ENCODE measurements around the gene CCR3. TPM values are rescaled to one million over a fixed set of nuclear protein-coding genes. Genes with fewer than 3 reads are reported as not detected.

Gene CCR3
- polyA plus RNA-seq, 1 donor from 2014 or later = 0.15 TPM

DNA sequence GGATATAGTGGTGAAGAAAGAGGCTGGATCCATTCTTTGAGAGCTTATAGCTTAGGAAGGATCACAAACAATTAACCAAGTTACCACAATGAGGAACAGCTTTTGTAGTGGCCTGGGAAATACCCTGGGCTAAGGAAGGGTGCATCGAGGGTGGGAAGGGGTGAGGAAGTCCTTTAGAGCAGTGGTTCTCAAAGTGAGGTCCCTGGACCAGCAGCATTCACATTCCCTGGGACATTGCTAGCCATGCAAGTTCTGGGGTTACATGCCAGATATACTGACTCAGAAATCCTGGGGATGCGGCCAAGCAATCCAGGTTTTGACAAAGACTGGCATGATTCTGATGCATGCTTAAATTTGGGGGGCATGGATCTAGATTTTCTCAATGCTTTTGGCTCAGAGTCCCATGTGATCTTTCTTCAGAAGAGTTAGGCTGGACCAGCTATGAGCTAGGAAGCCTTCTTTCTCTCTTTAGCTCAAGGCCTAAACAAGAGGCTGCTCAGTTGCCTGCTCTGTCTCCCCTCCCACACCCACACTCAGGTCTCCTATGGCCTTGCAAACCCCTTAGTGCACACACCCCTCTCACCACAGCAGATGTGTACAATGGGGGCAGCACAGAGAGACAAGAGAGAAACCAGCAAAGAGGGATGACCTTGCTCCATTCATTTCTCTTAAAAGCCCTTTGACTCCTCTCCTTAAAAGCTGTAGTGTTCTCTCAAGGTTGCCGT is 32.4 kb upstream of the CCR3 start:
- H3K27ac Mint-ChIP-seq = no peak overlapping the region
- no peaks in the 10 kb centered on the region for H3K27me3 Mint-ChIP-seq
- no peaks in the 10 kb centered on the region for H3K36me3 Mint-ChIP-seq
- H3K9me3 Mint-ChIP-seq = no peaks in the 10 kb centered on the region
- H3K4me3 Mint-ChIP-seq = peak overlapping the region in 1 of 4 donors; percentile 77
- H3K4me1 Mint-ChIP-seq = peaks cover 28 to 39% (median 30%) of the 10 kb centered on the region in 3 donors

DNA sequence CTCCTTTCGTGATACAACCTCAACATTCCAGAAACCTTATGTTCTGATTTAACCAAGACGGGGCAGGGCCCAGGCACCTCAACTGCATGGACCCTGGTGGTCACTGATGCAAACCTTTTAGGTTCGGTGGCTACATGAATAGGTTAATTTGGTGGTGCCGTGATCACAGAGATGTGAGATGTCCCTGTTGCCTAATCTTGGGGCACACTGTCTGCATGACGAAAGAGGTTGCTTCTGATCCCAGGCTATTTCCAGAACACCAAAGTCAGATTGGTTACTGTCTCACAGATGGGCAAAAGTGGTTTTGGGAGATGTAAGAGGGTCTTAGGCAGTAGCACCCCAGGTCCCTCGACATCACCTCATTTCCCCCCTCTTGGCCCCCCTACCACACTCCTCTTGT is 30.2 kb upstream of the CCR3 start:
- no peaks in the 10 kb centered on the region for H3K27me3 Mint-ChIP-seq
- no peaks in the 10 kb centered on the region for H3K9me3 Mint-ChIP-seq
- peaks cover 19 to 25% (median 21%) of the 10 kb centered on the region in 3 donors for H3K4me1 Mint-ChIP-seq
- no peak overlapping the region for H3K4me3 Mint-ChIP-seq
- H3K36me3 Mint-ChIP-seq = no peaks in the 10 kb centered on the region
- H3K27ac Mint-ChIP-seq = no peak overlapping the region

DNA sequence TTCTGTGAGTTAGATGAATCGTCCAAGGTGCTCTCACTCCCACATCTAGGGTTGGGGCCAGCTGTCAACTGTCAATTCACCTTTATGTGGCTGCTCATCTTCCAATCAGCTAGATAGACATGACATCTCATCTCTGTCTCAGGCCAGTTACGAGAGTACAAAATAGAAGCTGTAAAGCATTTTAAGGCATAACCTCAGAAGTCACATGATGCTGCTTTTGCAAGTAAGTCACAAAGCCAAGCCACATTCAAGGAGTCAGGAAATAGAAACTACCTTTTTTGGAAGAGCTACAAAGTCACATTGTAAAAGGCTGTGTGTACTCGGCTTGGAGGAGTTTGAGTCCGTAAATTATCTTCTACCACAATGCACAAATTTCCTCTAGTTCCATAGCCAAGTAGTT is 29.1 kb upstream of the CCR3 start:
- Mint-ChIP-seq H3K4me1 (peaks cover 10 to 19% (median 11%) of the 10 kb centered on the region in 3 donors), H3K36me3 (no peaks in the 10 kb centered on the region), H3K27ac (no peak overlapping the region), H3K27me3 (no peaks in the 10 kb centered on the region), H3K4me3 (no peak overlapping the region), H3K9me3 (no peaks in the 10 kb centered on the region)

DNA sequence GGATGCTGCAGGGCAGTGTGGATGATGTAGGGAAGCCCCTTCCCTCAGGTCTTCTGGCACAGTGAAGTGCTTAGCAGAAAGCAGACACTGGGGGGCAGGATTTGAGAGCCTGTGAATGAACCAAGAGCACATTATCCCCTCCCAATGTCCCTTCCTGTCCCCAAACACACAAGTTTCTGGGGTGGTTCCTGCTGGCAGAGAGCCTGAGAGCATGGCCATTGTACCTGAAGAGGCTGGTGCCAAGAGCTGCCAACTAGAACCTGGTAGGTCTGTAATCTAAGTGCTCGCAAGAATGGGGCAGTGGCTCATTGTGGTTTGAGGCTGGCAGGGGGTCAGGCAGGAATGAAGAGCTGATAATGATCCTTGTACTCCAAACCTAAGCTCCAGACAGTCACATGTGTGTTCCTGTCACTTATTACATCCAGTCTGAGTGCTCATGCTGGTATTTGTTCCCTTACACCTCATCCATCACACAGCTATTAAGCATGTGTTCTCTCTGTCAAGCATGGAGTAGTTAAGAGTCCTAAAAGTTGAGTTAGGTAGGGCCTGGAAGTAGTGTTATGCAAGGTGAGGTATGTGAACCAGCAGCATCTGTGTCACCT is 27.4 kb upstream of the CCR3 start:
- Mint-ChIP-seq H3K27me3 (no peaks in the 10 kb centered on the region), H3K4me3 (no peak overlapping the region), H3K4me1 (peaks cover 0 to 4% (median 2%) of the 10 kb centered on the region in 3 donors)

DNA sequence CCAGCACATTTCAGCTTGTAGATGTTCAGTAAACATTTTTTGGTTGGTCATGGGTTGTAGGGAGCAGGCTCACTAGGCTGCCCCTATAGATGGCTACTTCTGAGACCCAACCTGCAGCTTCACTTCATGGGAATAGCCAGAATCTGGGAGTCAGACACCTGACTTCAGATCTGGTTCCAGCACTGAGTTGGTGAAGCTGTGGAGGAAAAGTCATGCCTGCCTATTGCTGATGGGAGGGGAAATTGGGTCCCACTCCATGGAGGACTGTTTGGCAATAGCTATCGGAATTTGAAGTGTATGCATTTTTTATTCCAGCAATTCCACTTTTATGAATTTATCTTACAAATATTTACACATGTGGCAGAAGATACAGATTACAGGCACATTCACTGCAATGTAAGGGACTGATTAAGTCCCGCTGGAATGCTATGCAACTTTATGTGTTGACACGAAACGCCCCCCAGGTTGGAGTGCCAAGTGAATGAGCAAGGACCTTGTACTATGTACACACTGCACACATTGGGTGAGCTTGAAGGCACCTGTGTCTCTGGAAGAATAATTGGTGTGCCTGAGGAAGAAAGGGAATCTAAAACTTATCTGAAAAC is 26.3 kb upstream of the CCR3 start:
- peaks cover under 1 to 8% (median 1%) of the 10 kb centered on the region in 3 donors for H3K4me1 Mint-ChIP-seq
- H3K36me3 Mint-ChIP-seq = no peaks in the 10 kb centered on the region
- H3K4me3 Mint-ChIP-seq = no peak overlapping the region
- no peak overlapping the region for H3K27ac Mint-ChIP-seq
- no peaks in the 10 kb centered on the region for H3K27me3 Mint-ChIP-seq
- peaks cover 0 to 3% (median 0%) of the 10 kb centered on the region in 3 donors for H3K9me3 Mint-ChIP-seq

More for the DNA sequence above, 27.4 kb upstream of the CCR3 start:
- Mint-ChIP-seq H3K9me3 (peaks cover 0 to under 1% (median 0%) of the 10 kb centered on the region in 3 donors), H3K36me3 (no peaks in the 10 kb centered on the region), H3K27ac (no peak overlapping the region)

DNA sequence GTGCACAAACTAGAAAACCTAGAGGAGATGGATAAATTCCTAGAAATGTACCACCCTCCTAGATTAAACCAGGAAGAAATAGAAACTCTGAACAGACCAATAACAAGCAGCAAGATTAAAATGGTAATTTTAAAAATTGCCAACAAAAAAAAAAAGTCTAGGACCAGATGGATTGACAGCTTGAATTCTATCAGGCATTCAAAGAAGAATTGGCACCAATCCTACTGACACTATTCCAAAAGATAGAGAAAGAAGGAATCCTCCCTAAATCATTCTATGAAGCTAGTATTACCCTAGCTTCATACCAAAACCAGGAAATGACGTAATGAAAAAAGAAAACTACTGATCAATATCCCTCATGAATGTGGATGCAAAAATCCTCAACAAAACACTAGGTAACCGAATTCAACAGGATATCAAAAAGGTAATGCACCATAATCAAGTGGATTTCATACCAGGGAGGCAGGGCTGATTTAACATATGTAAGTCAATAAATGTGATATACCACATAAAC is 24.0 kb upstream of the CCR3 start:
- peaks cover 0 to 3% (median 0%) of the 10 kb centered on the region in 3 donors for H3K9me3 Mint-ChIP-seq

DNA sequence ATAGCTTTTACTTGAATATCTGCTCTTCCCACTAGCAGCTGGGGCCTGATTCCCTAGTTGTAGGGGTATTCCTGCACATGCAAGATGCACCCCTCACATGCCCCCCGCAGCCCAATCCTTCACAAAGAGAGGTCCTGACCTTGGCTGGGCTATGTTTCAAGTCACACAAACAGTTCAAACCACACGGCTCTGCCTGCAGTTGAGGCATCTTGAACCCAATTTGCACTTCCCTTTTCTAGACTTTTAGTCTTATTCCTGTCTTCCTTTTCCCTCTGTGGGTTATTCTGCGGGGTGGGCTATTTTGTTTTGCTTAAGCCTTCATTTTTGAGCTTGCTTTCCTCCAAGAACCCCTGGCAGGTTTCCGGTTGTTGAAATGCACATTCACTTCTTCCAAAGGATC is 20.9 kb upstream of the CCR3 start:
- Mint-ChIP-seq H3K4me1 (peaks cover 30 to 41% (median 32%) of the 10 kb centered on the region in 3 donors), H3K27ac (peak overlapping the region in 2 of 3 donors; percentile 31 to 54), H3K9me3 (peaks cover 0 to 3% (median under 1%) of the 10 kb centered on the region in 3 donors), H3K4me3 (peak overlapping the region in 2 of 4 donors; percentile 59 to 82), H3K27me3 (no peaks in the 10 kb centered on the region), H3K36me3 (no peaks in the 10 kb centered on the region)

More for the DNA sequence above, 24.0 kb upstream of the CCR3 start:
- no peaks in the 10 kb centered on the region for H3K27me3 Mint-ChIP-seq
- no peak overlapping the region for H3K4me3 Mint-ChIP-seq
- H3K36me3 Mint-ChIP-seq = no peaks in the 10 kb centered on the region
- no peak overlapping the region for H3K27ac Mint-ChIP-seq
- peaks cover 21 to 31% (median 23%) of the 10 kb centered on the region in 3 donors for H3K4me1 Mint-ChIP-seq

DNA sequence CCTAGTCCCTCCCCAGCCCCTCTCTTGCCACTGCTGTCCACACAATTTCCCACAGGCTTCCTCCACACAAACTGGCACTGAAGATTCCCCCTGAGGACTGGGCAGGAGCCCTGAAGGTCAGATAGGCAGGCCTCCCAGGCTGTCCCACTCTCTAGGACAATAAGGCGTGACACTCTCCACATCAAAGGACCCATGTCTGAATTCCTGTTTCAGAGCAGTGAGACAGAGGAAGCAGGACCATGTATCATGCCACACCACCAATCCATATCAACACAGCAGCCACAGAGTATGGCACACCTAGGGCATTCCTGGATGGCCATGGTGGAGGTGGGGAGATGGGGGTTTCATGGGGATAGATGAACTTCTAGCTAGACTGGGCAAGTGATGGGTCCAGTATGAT is 20.3 kb upstream of the CCR3 start:
- H3K27me3 Mint-ChIP-seq = no peaks in the 10 kb centered on the region
- peaks cover 30 to 42% (median 32%) of the 10 kb centered on the region in 3 donors for H3K4me1 Mint-ChIP-seq
- H3K9me3 Mint-ChIP-seq = peaks cover 0 to 4% (median 3%) of the 10 kb centered on the region in 3 donors
- peak overlapping the region in 2 of 4 donors; percentile 56 to 82 for H3K4me3 Mint-ChIP-seq
- H3K36me3 Mint-ChIP-seq = no peaks in the 10 kb centered on the region
- H3K27ac Mint-ChIP-seq = peak overlapping the region; percentile 1 to 54 (median 7)

DNA sequence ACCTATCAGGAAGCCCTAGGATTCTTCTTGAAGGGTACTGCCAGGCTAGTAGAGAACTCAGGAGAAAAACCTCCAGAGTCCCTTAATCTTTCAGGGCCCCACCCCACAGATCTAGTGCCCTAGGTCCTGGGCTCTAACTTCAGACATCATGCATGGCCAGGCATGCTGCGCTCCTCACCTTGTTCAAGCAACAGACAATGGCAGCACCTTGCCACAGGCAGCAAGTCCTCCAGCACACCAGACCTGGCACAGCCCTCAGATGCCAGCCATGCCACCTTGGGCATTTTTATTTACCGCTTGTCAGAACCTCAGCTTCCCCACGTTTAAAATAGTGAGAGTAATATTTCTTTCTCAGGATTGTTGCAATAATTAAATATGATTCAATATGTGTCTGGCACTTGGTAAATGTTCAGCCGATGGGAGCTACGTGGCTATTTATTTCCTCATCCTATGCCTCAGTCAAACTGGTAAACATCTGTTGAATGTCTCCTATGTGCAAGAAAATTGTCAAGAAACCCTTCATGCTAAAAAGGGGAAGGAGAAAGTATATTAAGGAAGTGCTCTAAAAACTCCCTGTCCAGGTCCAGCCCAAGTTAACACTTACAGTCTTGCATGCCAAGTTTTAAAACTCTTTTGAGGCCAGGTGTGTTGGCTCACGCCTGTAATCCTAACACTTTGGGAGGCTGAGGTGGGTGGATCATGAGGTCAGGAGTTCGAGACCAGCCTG is 19.7 kb upstream of the CCR3 start:
- peak overlapping the region; percentile 1 to 65 (median 7) for H3K27ac Mint-ChIP-seq
- H3K4me3 Mint-ChIP-seq = peak overlapping the region in 3 of 4 donors; percentile 27 to 79 (median 56)
- no peaks in the 10 kb centered on the region for H3K27me3 Mint-ChIP-seq
- no peaks in the 10 kb centered on the region for H3K36me3 Mint-ChIP-seq
- H3K9me3 Mint-ChIP-seq = peaks cover 0 to 4% (median 3%) of the 10 kb centered on the region in 3 donors
- H3K4me1 Mint-ChIP-seq = peaks cover 32 to 42% (median 32%) of the 10 kb centered on the region in 3 donors

DNA sequence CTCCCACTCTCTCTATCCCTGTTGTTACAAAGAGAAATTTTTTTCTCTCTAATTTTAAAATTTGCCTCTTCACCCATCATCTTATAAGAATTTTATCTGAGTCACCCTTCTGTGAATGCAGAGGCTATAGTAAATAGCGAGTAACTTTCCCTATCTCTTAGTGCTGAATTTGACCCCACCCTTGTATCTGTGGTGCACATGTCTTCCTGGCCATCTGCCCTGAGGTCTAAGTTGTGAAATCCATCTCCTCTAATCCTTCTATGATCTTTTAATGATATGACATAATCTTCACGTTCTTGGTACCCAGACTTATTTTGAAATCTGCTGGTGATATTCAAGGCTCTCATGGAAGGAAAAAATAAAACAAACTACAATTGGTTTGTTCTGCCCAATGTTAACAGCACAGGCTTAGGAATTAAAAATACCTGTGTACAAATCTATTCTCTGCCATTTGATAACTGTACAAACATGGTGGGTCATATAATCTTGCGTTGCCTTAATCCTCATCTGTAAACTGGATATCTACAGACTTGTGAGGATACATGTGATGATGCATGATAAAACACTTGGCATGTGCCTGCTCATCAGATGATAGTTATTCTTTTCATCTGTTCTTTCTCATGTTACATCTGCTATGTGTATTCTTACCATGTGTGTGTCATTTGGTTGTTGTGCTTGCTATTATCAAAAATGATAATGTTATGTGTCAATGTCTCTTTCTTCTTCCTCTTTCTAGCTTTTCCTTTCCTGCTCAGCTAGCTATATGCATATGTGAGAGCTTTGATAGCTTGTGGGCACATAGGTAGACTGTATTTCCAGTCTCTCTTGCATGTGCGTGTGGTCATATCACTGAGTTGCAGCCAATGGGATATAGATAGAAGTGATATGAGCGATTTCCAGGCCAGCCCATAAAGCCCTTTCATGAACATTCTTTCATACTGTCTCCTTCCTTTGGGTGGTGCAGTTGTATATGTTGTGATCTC is 13.7 kb upstream of the CCR3 start:
- H3K36me3 Mint-ChIP-seq = no peaks in the 10 kb centered on the region
- H3K4me1 Mint-ChIP-seq = peaks cover 9 to 22% (median 21%) of the 10 kb centered on the region in 3 donors
- peak overlapping the region in 1 of 3 donors; percentile 10 for H3K27ac Mint-ChIP-seq
- peaks cover 0 to 4% (median 0%) of the 10 kb centered on the region in 3 donors for H3K9me3 Mint-ChIP-seq
- peak overlapping the region in 1 of 4 donors; percentile 25 for H3K4me3 Mint-ChIP-seq
- no peaks in the 10 kb centered on the region for H3K27me3 Mint-ChIP-seq

DNA sequence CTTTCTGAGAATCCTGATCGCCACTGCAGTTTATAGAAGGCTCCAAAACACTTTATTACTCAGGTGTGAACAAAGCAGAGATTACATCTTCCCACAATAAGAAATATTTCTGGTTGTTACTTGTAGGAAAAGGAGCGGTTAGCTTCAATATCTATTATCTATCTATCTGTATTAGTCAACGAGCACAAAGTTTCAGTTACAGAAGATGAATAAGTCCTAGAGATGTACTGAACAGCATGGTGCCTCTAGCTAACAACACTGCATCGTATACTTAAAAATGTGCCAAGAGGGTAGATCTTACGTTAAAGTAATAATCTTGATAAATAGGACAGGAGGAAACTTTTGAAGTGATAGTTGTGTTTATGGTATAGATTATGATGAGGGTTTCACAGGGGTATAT is 10.9 kb upstream of the CCR3 start:
- Mint-ChIP-seq H3K9me3 (peaks cover 0 to 4% (median 0%) of the 10 kb centered on the region in 3 donors), H3K27ac (no peak overlapping the region), H3K4me1 (peaks cover 5 to 17% (median 15%) of the 10 kb centered on the region in 3 donors), H3K36me3 (no peaks in the 10 kb centered on the region), H3K27me3 (no peaks in the 10 kb centered on the region), H3K4me3 (no peak overlapping the region)

DNA sequence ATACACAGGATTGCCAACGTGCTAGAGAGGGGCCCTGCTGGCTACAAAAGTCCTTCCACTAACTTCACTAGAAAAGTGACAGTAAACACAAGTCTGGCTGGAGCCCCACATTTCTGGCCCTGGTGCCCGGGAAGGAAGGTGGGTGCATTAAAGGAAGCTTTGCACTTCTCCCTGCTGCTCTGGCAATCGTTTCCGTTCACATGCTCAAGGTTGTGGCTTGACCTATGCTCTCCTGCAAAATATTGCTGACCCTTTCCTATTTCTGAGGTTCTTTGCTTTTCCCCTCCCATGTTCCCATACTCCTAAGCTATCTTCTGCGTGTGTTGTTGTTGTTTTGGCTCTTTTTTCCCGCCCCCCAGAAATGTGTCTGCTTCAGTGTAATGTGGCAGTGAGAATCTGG is 9.1 kb upstream of the CCR3 start:
- Mint-ChIP-seq H3K27me3 (no peaks in the 10 kb centered on the region), H3K4me1 (peaks cover 4 to 11% (median 9%) of the 10 kb centered on the region in 3 donors), H3K36me3 (no peaks in the 10 kb centered on the region), H3K9me3 (no peaks in the 10 kb centered on the region), H3K27ac (no peak overlapping the region), H3K4me3 (no peak overlapping the region)

DNA sequence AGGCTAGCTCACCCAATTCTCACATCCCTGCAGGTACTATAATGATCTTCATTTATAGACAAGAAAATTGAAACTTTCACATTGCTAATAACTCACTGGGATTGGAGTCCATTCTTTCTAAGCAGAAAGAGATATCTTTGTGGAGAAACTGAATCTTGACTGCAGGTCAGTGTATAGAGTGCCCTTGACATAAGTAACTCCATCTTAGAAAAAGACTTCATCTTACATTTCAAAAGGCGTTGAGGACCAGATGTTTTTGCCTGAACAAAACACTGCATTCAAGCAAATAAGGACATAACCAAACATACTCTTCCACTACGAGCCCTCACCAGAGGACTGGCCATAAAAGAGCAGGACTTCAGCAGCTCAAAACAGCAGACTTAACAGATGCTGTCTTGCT is 6.8 kb upstream of the CCR3 start:
- Mint-ChIP-seq H3K36me3 (no peaks in the 10 kb centered on the region), H3K27me3 (no peaks in the 10 kb centered on the region), H3K4me1 (peaks cover 0 to 4% (median 2%) of the 10 kb centered on the region in 3 donors), H3K27ac (peak overlapping the region in 1 of 3 donors; percentile 37), H3K4me3 (no peak overlapping the region), H3K9me3 (no peaks in the 10 kb centered on the region)

All from IgD-negative memory B cell (primary cell).